Gastroesophageal sphincter (tissue), 4 donors: ENCODE results near the gene PTPRN2. TPM values are rescaled to one million over a fixed set of nuclear protein-coding genes. Genes with fewer than 3 reads are reported as not detected.
"Not testable (repeated sequence)": the region's sequence is repeated elsewhere in the genome, so short reads cannot be mapped to it uniquely, and the experiment has no call there.

Source experiments
- ATAC-seq: fragments of 150-250 bp; one replicate; pipeline ENCODE4 v1.9.1; 2016; ENCODE audit warnings: mild to moderate bottlenecking, moderate library complexity
- H3K27ac ChIP-seq, 4 donors: fragments of 200-600 bp; sonication (generic) in 3 of 4; 1 replicate in 3 of 4; 2 replicates in 1 of 4; pipeline ENCODE4 v1.5.1; 2016 to 2019
- H3K27me3 ChIP-seq: fragments of 200-600 bp; sonication (generic); one replicate; pipeline ENCODE4 v1.5.1; 2019
- H3K36me3 ChIP-seq, 2 donors: fragments of 200-600 bp; sonication (generic); one replicate each; pipeline ENCODE4 v1.5.1; 2019; ENCODE audit warnings: control low read depth in 1 of 2
- H3K4me1 ChIP-seq, 3 donors: fragments of 200-600 bp; sonication (generic); 1 replicate in 2 of 3; 2 replicates in 1 of 3; pipeline ENCODE4 v1.5.1; 2016 to 2019; ENCODE audit warnings: control low read depth in 2 of 3
- H3K4me3 ChIP-seq, 2 donors: fragments of 200-600 bp; sonication (generic); one replicate each; pipeline ENCODE4 v1.5.1; 2019; ENCODE audit warnings: mild to moderate bottlenecking in 1 of 2, moderate library complexity in 1 of 2
- H3K9me3 ChIP-seq, 3 donors: fragments of 200-600 bp; sonication (generic); one replicate each; pipeline ENCODE4 v1.5.1; 2017 to 2019; ENCODE audit warnings: control low read depth in 2 of 3
- CTCF ChIP-seq, 4 experiments: fragments of 200-600 bp in 2 of 4; fragments of 450-650 bp in 2 of 4; sonication (generic) in 1 of 4; IDR thresholded peaks; one replicate each; pipeline ENCODE4 v1.5.1; 2017 to 2019; ENCODE audit warnings: antibody characterized with exemption in 4 of 4, mild to moderate bottlenecking in 2 of 4, moderate library complexity in 2 of 4
- EP300 ChIP-seq: sonication (generic); formaldehyde crosslinking; IDR thresholded peaks from one replicate; pipeline ENCODE4 v1.6.1; 2017; ENCODE audit warnings: antibody characterized with exemption, mild to moderate bottlenecking
- POLR2A ChIP-seq, 2 donors: fragments of 450-650 bp; IDR thresholded peaks; one replicate each; pipeline ENCODE4 v1.6.1; 2017; ENCODE audit warnings: antibody characterized with exemption in 2 of 2, mild to moderate bottlenecking in 2 of 2, moderate library complexity in 1 of 2
- POLR2AphosphoS5 ChIP-seq: sonication (generic); formaldehyde crosslinking; IDR thresholded peaks from one replicate; pipeline ENCODE4 v1.6.1; 2017; ENCODE audit warnings: antibody characterized with exemption
- WGBS, 2 donors: methylation state at CpG; one replicate each; pipeline ENCODE4 v1.1.5; 2018; ENCODE audit warnings: low coverage in 1 of 2; 5-methylcytosine and 5-hydroxymethylcytosine counted together
- total RNA-seq, 4 donors: library from RNA; depleted of rRNA; stranded (reverse); fragments of >200 nt; gene quantifications; one replicate each; pipeline ENCODE4 v1.1.0, GENCODE V29; 2016

The PTPRN2 gene
- total RNA-seq, 4 donors from 2014 or later = 1.7 to 4.7 (median 3.3) TPM

DNA sequence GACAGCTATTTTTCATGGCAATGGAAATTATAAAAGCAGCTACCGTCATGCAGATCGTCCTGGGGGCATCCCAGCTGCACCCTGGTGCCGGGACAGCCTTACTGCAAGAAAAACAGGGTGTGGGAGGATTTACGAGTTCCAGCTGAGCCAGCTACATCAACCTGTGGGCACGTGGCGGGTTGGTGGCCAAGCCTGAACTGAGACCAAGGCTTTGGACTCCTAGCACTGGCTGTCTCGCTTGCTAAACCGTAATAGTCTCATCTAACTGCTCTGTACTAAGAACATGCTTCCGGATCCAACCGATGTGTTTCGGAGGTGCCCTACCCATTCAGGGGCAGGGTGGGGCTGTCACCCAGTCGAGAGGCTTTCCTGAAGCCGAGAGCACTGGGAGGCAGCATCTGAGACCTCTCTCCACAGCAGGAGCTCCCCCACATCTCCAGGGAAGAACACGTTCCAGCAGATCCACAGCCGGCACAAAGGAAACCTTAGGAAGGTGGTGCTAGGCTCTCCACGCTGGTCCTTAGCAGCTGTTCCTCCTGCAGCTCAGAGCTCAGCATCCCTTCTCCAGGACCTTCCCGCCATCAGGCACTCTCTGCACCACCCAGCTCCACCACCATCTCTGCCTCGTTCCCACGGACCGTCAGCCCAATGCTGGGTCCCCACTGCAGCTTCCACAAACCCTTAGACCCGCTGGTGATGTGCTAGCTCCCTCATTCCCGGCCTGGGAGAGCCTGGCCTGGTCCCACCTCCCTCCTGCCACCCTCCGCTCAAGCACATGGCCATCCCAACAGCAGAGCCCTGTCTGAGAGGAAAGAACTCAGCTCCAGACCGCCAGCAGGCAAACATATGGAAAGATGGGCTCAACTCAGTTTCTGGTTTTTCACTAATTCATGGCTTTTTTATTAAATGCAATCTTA, 158.5 kb downstream of the PTPRN2 start:
- WGBS, 2 donors = 80 to 85% methylated on average over 1 to 10 of the region's 24 CpGs
- no peak for ATAC-seq
- no peak overlapping the region for H3K27ac ChIP-seq

DNA sequence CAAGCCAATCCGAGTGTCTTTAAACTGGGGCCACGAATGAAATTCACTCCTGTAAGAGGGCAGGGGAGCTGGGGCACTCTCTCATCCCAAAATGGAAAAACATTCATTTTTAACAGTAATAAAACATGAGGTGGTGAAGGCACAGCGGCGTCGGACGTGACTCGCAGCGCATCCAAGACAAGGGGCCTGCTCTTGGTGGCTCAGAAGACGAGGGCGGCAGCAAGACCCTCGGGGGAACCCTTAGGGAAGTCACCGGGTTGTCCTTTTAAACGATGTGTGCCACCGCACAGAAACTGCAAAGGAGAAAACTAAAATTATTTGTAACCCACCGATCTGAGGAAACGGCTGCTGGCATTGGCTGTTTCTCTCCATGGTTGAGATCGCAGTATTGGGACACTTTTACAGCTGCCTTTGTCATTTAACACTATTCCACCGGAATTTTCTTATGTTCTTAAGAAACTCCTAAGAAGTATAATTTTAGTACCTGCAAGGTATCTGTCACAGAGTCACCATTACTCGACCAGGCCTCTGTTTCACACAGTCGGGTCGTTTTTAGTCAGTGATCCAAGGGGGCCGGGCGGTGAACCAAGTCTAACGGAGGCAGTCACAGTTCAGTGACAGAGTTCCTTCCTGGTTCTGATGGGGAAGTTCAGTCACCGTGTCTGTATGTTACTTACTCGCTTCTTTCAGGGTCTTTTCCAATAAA, 159.3 kb downstream of the PTPRN2 start:
- WGBS, 2 donors = 90 to 92% methylated on average over 17 to 26 of the region's 26 CpGs
- Histone ChIP-seq H3K27ac (no peak overlapping the region), H3K27me3 (no peaks in the 10 kb centered on the region), H3K4me1 (peaks cover 0 to 18% (median 0%) of the 10 kb centered on the region in 3 donors), H3K4me3 (no peak overlapping the region), H3K36me3 (no peaks in the 10 kb centered on the region), H3K9me3 (no peaks in the 10 kb centered on the region)
- no peak for ATAC-seq
- TF ChIP-seq CTCF (IDR thresholded peaks at IDR 0.05) (no peak), POLR2A (IDR thresholded peaks at IDR 0.05) (no peak), EP300 (no peak), POLR2AphosphoS5 (no peak)

More for the DNA sequence above, 158.5 kb downstream of the PTPRN2 start:
- Histone ChIP-seq H3K36me3 (no peaks in the 10 kb centered on the region), H3K4me3 (no peak overlapping the region), H3K9me3 (no peaks in the 10 kb centered on the region), H3K27me3 (no peaks in the 10 kb centered on the region), H3K4me1 (peaks cover 0 to 20% (median 0%) of the 10 kb centered on the region in 3 donors)
- TF ChIP-seq POLR2A (IDR thresholded peaks at IDR 0.05) = no peak
- no peak for TF ChIP-seq EP300
- no peak for TF ChIP-seq CTCF (IDR thresholded peaks at IDR 0.05)
- TF ChIP-seq POLR2AphosphoS5 = no peak

GRCh38 chr7:158425676-158426075, 161.9 kb downstream of the PTPRN2 start:
- H3K36me3 ChIP-seq, ATAC-seq, H3K4me3 ChIP-seq, H3K4me1 ChIP-seq, H3K27ac ChIP-seq, H3K9me3 ChIP-seq, H3K27me3 ChIP-seq: not testable (repeated sequence)
- WGBS, 2 donors = 95% methylated on average over 9 of the region's 42 CpGs; no CpG with 5 or more reads in 1 of the 2 donors

DNA sequence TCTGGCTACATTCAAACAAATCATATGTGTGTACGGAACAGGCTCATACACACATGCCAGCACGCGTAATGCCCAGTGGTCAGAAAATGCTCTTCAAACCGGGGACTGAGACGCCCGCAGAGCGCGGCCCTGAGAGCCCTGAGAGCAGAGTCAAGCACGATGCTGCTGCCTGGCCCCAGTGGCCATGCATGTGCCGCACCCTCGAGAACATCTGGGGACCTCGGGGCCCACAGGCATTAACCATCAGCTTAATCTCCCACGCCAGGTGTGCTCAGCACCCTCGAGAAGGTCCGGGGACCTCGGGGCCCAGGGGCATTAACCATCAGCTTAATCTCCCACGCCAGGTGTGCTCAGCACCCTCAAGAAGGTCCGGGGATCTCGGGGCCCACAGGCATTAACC, 163.1 kb downstream of the PTPRN2 start:
- Histone ChIP-seq H3K4me1 (no peaks in the 10 kb centered on the region), H3K27me3 (no peaks in the 10 kb centered on the region), H3K36me3 (no peaks in the 10 kb centered on the region), H3K4me3 (no peak overlapping the region), H3K9me3 (no peaks in the 10 kb centered on the region), H3K27ac (no peak overlapping the region)
- no peak for TF ChIP-seq POLR2A (IDR thresholded peaks at IDR 0.05)
- TF ChIP-seq EP300 = no peak
- TF ChIP-seq POLR2AphosphoS5 = no peak
- TF ChIP-seq CTCF (IDR thresholded peaks at IDR 0.05) = no peak
- ATAC-seq = no peak
- 60 to 95% methylated on average over 1 to 3 of the region's 19 CpGs for WGBS, 2 donors

DNA sequence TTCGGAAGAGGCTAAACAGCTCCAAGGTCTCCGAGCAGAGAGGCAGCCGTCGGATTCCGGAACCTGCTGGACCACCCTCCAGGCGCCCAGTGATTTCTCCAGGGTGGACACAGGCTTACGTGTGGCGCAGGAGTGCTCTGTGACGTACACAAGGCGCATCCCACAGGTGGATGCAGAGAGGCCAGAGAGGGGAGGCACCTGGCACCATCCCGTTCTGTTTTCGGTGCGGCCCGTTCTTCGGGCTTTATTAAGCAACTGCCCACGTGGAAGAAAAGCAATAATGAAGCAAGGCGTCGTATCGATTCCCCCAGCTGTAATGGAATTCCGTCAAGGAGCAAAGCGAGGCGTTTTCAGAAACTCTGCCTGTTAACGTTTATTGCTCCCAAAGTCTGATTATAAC, 163.6 kb downstream of the PTPRN2 start:
- no peak for ATAC-seq

More for the DNA sequence above, 163.6 kb downstream of the PTPRN2 start:
- Histone ChIP-seq H3K4me3 (no peak overlapping the region), H3K27me3 (no peaks in the 10 kb centered on the region), H3K36me3 (no peaks in the 10 kb centered on the region), H3K27ac (no peak overlapping the region), H3K4me1 (no peaks in the 10 kb centered on the region), H3K9me3 (no peaks in the 10 kb centered on the region)
- WGBS, 2 donors = 96 to 98% methylated on average over 11 of the region's 23 CpGs
- TF ChIP-seq POLR2A (IDR thresholded peaks at IDR 0.05) = no peak
- no peak for TF ChIP-seq CTCF (IDR thresholded peaks at IDR 0.05)
- no peak for TF ChIP-seq POLR2AphosphoS5
- TF ChIP-seq EP300 = no peak
